OCI-LY1 (cell line): Measurements from ENCODE around the gene APCDD1.

Source experiments
- CTCF ChIP-seq: fragments of 200-600 bp; sonication (generic), shearing (Covaris generic); IDR thresholded peaks from 2 replicates; pipeline ENCODE4 v1.5.1; 2017; ENCODE audit warnings: mild to moderate bottlenecking, antibody characterized with exemption, low read length, moderate library complexity, mixed read lengths
- EZH2 ChIP-seq: fragments of 200-600 bp; sonication (generic), shearing (Covaris generic); IDR thresholded peaks from 2 replicates; pipeline ENCODE4 v1.8.0; 2017; ENCODE audit warnings: borderline replicate concordance, mixed run types, mild to moderate bottlenecking, antibody characterized with exemption, low read length, moderate library complexity, mixed read lengths

- TF ChIP-seq CTCF (no peak), EZH2 (no peak)
Measured at GRCh38 chr18:10431680-10432079, 22.8 kb upstream of the APCDD1 start.
